Tibial nerve (tissue), 4 donors: ENCODE data around the gene AREL1. TPM values are rescaled to one million over a fixed set of nuclear protein-coding genes. Genes with fewer than 3 reads are reported as not detected.

ENCODE experiments used
- DNase-seq, 2 donors: peaks; one replicate each; pipeline ENCODE4 v3.0.0-alpha.2; 2019; ENCODE audit warnings: low spot score in 2 of 2
- H3K27ac ChIP-seq, 4 donors: fragments of 200-600 bp; sonication (generic) in 3 of 4; one replicate each; pipeline ENCODE4 v1.5.1; 2017 to 2019; ENCODE audit warnings: mild to moderate bottlenecking in 1 of 4
- H3K27me3 ChIP-seq, 2 donors: fragments of 200-600 bp; sonication (generic) in 1 of 2; one replicate each; pipeline versions ENCODE4 v1.5.1 to v1.6.0; 2017 to 2019
- H3K36me3 ChIP-seq, 3 donors: fragments of 200-600 bp; sonication (generic); one replicate each; pipeline ENCODE4 v1.5.1; 2018 to 2019
- H3K4me1 ChIP-seq, 4 donors: fragments of 200-600 bp; sonication (generic) in 3 of 4; one replicate each; pipeline ENCODE4 v1.5.1; 2017 to 2019
- H3K4me3 ChIP-seq, 4 donors: fragments of 200-600 bp; sonication (generic) in 3 of 4; one replicate each; pipeline ENCODE4 v1.5.1; 2017 to 2019; ENCODE audit warnings: mild to moderate bottlenecking in 1 of 4, moderate library complexity in 1 of 4
- H3K9me3 ChIP-seq, 4 donors: fragments of 200-600 bp; sonication (generic) in 3 of 4; one replicate each; pipeline ENCODE4 v1.5.1; 2017 to 2019
- EP300 ChIP-seq, 2 donors: sonication (generic); formaldehyde crosslinking; IDR thresholded peaks; one replicate each; pipeline ENCODE4 v1.6.1; 2017; ENCODE audit warnings: antibody characterized with exemption in 2 of 2, mild to moderate bottlenecking in 1 of 2
- POLR2A ChIP-seq, 2 donors: fragments of 450-650 bp; IDR thresholded peaks; one replicate each; pipeline ENCODE4 v1.6.1; 2017; ENCODE audit warnings: antibody characterized with exemption in 2 of 2, mild to moderate bottlenecking in 2 of 2, moderate library complexity in 2 of 2
- WGBS, 2 donors: methylation state at CpG; one replicate each; pipeline ENCODE4 v1.1.5; 2018; 5-methylcytosine and 5-hydroxymethylcytosine counted together
- total RNA-seq, 4 donors: library from RNA; depleted of rRNA; stranded (reverse); fragments of >200 nt; gene quantifications; one replicate each; pipeline ENCODE4 v1.1.0, GENCODE V29; 2016
- TF ChIP-seq, protein P1 (sequence below), 5 experiments: fragments of 200-600 bp in 3 of 5; fragments of 450-650 bp in 2 of 5; sonication (generic) in 3 of 5; IDR thresholded peaks; one replicate each; pipeline ENCODE4 v1.5.1; 2016 to 2019; ENCODE audit warnings: antibody characterized with exemption in 5 of 5, mild to moderate bottlenecking in 3 of 5, moderate library complexity in 2 of 5

Gene AREL1
- total RNA-seq, 4 donors from 2014 or later = 25.3 to 35.0 (median 32.2) TPM

GRCh38 chr14:74705613-74706500, 7.0 kb downstream of the AREL1 start:
- no peaks in the 10 kb centered on the region for H3K27me3 ChIP-seq
- peak overlapping the region in 2 of 4 donors; percentile 12 to 39 for H3K27ac ChIP-seq
- H3K36me3 ChIP-seq = peaks cover 0 to 6% (median 0%) of the 10 kb centered on the region in 3 donors
- peaks cover 0 to 5% (median 0%) of the 10 kb centered on the region in 4 donors for H3K9me3 ChIP-seq
- WGBS, 2 donors = 64 to 68% methylated on average over 5 of the region's 5 CpGs
- TF ChIP-seq, protein P1, sequence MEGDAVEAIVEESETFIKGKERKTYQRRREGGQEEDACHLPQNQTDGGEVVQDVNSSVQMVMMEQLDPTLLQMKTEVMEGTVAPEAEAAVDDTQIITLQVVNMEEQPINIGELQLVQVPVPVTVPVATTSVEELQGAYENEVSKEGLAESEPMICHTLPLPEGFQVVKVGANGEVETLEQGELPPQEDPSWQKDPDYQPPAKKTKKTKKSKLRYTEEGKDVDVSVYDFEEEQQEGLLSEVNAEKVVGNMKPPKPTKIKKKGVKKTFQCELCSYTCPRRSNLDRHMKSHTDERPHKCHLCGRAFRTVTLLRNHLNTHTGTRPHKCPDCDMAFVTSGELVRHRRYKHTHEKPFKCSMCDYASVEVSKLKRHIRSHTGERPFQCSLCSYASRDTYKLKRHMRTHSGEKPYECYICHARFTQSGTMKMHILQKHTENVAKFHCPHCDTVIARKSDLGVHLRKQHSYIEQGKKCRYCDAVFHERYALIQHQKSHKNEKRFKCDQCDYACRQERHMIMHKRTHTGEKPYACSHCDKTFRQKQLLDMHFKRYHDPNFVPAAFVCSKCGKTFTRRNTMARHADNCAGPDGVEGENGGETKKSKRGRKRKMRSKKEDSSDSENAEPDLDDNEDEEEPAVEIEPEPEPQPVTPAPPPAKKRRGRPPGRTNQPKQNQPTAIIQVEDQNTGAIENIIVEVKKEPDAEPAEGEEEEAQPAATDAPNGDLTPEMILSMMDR (IDR thresholded peaks at IDR 0.05) = no peak
- TF ChIP-seq POLR2A (IDR thresholded peaks at IDR 0.05) (no peak), EP300 (IDR thresholded peaks at IDR 0.05) (no peak)
- peaks cover 0 to 40% (median 0%) of the 10 kb centered on the region in 4 donors for H3K4me1 ChIP-seq
- no peak for DNase-seq
- H3K4me3 ChIP-seq = no peak overlapping the region

- WGBS, 2 donors = 36% methylated on average over 2 of the region's 2 CpGs
- Histone ChIP-seq H3K9me3 (peaks cover 0 to 5% (median 0%) of the 10 kb centered on the region in 4 donors), H3K27me3 (no peaks in the 10 kb centered on the region), H3K36me3 (peaks cover 0 to 6% (median 0%) of the 10 kb centered on the region in 3 donors), H3K4me3 (no peak overlapping the region), H3K27ac (peak overlapping the region in 2 of 4 donors; percentile 12 to 38), H3K4me1 (peaks cover 0 to 28% (median 0%) of the 10 kb centered on the region in 4 donors)
- TF ChIP-seq, protein P1 (IDR thresholded peaks at IDR 0.05) = no peak
- TF ChIP-seq EP300 (IDR thresholded peaks at IDR 0.05) (no peak), POLR2A (IDR thresholded peaks at IDR 0.05) (no peak)
- DNase-seq = no peak
These were observed 8.2 kb downstream of the AREL1 start for GRCh38 chr14:74704656-74705055.

GRCh38 chr14:74703043-74703442, 9.8 kb downstream of the AREL1 start:
- no peak for DNase-seq
- H3K4me3 ChIP-seq = no peak overlapping the region
- H3K27ac ChIP-seq = no peak overlapping the region
- 94 to 99% methylated on average over 3 of the region's 3 CpGs for WGBS, 2 donors
- peaks cover 0 to 6% (median 0%) of the 10 kb centered on the region in 3 donors for H3K36me3 ChIP-seq
- TF ChIP-seq EP300 (IDR thresholded peaks at IDR 0.05) (no peak), POLR2A (IDR thresholded peaks at IDR 0.05) (no peak)
- TF ChIP-seq, protein P1 (IDR thresholded peaks at IDR 0.05) = no peak
- H3K4me1 ChIP-seq = peaks cover 0 to 16% (median 0%) of the 10 kb centered on the region in 4 donors
- H3K27me3 ChIP-seq = no peaks in the 10 kb centered on the region
- H3K9me3 ChIP-seq = peaks cover 0 to 5% (median 0%) of the 10 kb centered on the region in 4 donors

DNA sequence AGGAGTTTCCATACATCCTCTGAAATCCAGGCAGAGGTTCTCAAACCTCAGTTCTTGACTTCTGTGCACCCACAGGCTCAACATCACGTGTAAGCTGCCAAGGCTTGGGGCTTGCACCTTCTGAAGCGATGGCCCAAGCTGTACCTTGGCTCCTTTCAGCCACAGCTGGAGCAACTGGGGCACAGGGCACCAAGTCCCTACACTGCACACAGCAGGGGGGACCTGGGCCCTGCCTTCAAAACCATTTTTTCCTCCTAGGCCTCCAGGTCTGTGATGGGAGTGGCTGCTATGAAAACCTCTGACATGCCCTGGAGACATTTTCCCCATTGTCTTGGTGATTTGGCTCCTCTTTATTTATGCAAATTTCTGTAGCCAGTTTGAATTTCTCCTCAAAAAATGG, 10.6 kb downstream of the AREL1 start:
- no peak overlapping the region for H3K27ac ChIP-seq
- TF ChIP-seq EP300 (IDR thresholded peaks at IDR 0.05) (no peak), POLR2A (IDR thresholded peaks at IDR 0.05) (no peak)
- TF ChIP-seq, protein P1 (IDR thresholded peaks at IDR 0.05) = no peak
- WGBS, 2 donors = 100% methylated on average over 2 of the region's 2 CpGs

GRCh38 chr14:74698465-74698864, 14.4 kb downstream of the AREL1 start:
- no peaks in the 10 kb centered on the region for H3K27me3 ChIP-seq
- peaks cover 0 to 5% (median 0%) of the 10 kb centered on the region in 4 donors for H3K9me3 ChIP-seq
- peaks cover 0 to 12% (median 0%) of the 10 kb centered on the region in 3 donors for H3K36me3 ChIP-seq
- no peaks in the 10 kb centered on the region for H3K4me1 ChIP-seq
- no peak overlapping the region for H3K4me3 ChIP-seq
- no peak overlapping the region for H3K27ac ChIP-seq
- no peak for DNase-seq
- 90 to 94% methylated on average over 4 of the region's 4 CpGs for WGBS, 2 donors
- TF ChIP-seq EP300 (IDR thresholded peaks at IDR 0.05) (no peak), POLR2A (IDR thresholded peaks at IDR 0.05) (no peak)
- TF ChIP-seq, protein P1 (IDR thresholded peaks at IDR 0.05) = no peak

More for the DNA sequence above, 10.6 kb downstream of the AREL1 start:
- H3K4me3 ChIP-seq = no peak overlapping the region
- H3K36me3 ChIP-seq = peaks cover 0 to 12% (median 0%) of the 10 kb centered on the region in 3 donors
- H3K4me1 ChIP-seq = peaks cover 0 to 16% (median 0%) of the 10 kb centered on the region in 4 donors
- no peak for DNase-seq
- H3K27me3 ChIP-seq = no peaks in the 10 kb centered on the region
- H3K9me3 ChIP-seq = peaks cover 0 to 5% (median 0%) of the 10 kb centered on the region in 4 donors
